GM18519 (cell line): ENCODE measurements around the gene ZNF528.

Experiments
- ATAC-seq: cut with Tn5 transposase; IDR thresholded peaks from one replicate; pipeline ENCODE4 v1.9.1; 2021; ENCODE audit warnings: mild to moderate bottlenecking, moderate library complexity; ENCODE audit not compliant: unreplicated experiment, low FRiP score

The ZNF528 gene

DNA sequence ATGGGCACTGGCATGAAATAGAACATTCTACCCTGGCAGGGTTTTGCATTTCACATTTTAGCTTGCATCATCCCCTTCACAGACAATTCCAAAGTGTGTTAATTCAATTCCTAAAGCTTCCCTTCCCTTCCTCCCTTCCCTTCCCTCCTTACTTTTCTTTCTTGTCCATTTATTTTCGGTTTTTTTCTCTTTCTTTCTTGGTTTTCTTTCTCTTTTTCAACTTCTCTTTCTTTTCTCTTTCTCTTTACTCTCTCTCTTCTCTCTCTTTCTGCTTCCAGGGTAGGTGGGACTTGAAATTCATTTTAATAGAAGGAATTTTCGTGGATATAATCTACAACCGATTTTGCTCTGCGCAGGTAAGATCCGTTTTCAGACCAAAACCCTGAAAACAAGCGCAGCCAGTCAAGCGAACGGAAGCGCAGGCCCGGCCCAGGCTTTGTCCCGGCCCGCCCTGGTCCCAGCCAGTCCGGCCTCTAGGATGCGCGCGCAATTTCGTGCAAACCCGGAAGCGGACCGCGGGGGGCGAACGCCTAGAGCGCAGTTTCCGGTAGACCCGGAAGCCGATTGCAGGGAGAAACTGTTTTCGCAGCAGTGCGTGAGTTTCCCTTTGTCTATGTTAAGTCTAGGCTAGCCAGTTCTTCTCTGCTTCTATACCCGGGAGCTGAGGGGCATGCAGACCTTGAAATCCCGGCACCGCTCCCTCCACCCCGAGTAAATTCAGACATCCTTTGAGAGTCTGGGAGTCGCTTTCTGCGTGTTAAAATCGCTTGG, at the start of gene ZNF528:
Gene ZNF528, plus strand, starts transcription at position 540 of the 771 bp plus-strand sequence. CDS start 4,165 bp downstream, outside the sequence.
- ATAC-seq = peak; percentile 58

DNA sequence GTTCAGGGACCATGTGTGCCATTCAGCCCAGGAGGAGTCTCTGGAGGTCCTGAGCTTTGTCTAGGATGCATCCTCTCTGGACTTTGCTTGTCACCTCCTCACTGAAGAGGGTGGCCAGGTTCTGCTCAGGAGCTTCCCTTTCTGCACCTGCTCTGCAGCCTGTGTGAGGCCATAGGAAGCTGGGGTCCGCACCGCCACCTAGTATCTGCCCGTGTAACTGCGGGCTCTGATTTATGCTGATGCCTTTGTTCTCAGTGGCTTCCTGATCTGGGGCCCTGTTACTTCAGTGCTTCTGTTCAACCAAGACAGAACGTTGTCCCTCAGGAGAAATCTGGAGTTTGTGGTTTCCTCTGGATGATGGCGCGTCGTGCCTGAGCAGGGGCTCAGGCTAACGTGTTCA, 46.1 kb upstream of the ZNF528 start:
- no peak for ATAC-seq

DNA sequence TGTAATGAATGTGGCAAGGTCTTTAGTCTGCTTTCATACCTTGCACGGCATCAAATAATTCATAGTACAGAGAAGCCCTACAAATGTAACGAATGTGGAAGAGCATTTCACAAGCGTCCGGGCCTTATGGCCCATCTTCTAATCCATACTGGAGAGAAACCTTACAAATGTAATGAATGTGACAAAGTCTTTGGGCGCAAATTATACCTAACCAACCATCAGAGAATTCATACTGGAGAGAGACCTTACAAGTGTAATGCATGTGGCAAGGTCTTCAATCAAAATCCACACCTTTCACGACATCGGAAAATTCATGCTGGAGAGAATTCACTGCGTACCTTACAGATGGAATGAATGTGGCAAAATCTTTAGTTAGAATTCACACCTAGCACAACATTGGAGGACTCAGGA, 31.2 kb upstream of the ZNF528 start:
- ATAC-seq = no peak

DNA sequence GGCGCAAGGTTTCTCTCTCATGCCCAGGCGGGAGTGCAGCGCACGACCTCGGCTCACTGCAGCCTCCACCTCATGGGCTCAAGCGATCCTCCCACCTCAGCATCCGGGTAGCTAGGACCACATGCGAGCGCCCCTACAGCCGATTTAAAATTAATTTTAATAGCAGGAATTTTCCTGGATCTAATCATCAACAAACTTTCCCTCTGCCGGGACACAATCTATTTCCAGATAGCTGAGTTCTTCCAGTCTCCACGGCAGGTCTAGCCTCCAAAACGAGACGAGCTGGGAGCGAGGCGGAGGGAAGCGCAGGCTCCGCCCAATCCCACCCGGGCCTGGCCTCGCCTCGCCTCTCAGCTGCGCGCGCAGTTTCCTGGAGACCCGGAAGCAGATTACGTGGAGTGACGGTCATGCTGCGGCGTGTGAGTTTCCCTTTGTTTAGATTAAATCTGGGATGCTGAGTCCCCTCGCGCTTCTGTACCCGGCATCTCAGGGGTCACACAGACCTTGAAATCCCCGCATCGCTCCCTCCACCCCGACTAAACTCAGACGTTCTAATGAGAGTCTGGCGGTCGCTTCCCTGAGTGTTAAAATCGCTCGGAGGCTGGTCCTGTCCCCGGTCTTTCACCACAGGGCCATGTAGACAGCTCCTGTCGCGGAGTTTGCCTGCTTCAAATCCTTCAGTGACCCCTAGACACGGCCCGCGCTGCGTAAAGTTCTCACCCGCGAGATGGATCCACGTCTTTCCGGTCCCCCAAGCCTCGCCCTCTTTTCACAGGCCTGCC, 27.9 kb upstream of the ZNF528 start, which contains the start of gene ZNF880:
Gene ZNF880, plus strand, starts transcription at position 365 of the 782 bp plus-strand sequence. Its CDS starts 43 bp downstream, at position 408.
- no peak for ATAC-seq

DNA sequence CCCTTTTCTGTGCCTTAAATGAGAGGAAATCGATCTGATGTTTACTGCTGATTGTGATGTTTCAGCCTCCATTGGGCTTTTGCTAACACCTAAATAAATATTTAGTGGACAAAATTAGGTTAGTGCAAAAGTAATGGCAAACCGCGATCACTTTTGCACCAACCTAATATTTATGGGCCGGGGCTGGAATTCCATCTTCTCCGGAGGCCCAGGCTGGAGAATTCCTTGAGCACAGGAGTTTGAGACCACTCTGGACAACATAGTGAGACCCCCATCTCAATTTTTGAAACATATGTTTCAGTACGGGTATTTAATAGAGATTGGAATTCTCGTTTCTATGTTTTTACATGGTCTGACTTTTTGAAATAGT, 27.3 kb upstream of the ZNF528 start:
- no peak for ATAC-seq

DNA sequence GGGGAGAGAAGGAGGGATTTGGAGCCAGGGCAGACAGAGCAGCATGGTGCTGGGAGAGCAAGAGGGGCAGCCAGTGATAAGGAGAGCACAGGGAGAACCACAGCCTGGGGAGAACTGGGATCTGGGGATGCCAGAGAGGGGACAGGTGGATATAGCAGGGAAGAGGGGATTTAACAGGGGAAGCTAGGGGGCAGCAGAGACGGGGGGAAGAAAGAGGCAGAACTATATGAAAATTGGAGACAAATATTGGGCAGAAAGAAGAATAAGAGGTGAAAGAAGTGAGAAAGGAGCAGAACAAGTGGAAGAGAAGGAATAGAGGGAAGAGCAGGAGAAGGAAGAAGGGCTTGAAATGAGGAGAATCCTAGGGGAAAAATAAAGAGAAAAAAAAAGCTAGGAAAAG, 6.5 kb upstream of the ZNF528 start:
- ATAC-seq = no peak

DNA sequence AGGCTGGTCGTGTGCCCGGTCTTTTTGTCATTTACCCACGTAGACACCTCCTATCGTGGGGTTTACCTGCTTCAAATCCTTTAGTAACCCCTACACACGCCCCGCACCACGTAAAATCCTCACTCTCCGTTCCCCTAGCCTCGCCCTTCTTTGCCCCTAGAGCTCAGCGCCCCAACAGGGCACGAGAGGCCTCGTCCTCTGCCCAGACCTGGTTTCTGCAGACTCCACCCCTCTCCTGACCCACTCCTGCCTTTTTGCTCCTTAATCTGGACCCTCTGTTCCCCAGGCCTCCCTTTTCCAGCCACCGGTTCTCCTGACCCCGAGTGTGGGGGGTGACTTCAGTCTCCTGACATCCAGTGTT, 412 bp downstream of the ZNF528 start:
- ATAC-seq = no peak

DNA sequence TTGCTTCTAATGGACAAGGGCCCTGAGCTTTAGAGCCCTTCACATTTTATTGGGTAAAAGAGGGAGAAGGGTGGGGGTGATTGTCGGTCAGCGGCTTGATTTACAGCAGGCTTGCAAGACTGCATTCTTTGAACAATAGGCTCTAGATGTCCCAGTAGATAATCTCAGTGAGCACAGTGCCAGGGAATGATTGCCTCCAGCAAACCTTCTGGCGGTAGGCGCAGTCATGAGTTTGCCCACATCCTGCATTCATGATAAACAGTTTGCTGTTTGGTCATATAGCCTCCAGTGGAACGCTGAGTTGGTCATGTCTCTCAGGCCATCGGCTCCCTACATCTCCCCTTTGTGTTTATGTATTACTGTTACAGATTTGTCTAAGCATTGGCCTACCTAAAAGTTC, 12.6 kb downstream of the ZNF528 start:
- ATAC-seq = no peak

DNA sequence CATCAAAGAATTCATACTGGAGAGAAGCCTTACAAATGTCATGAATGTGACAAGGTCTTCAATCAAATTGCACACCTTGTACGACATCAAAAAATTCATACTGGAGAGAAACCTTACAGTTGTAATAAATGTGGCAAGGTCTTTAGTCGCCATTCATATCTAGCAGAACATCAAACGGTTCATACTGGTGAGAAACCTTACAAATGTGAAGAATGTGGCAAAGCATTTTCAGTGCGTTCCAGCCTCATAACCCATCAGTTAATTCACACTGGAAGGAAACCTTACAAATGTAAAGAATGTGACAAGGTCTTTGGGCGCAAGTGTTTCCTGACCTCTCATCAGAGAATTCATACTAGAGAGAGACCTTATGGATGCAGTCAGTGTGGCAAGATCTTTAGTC, 18.1 kb downstream of the ZNF528 start:
- no peak for ATAC-seq

DNA sequence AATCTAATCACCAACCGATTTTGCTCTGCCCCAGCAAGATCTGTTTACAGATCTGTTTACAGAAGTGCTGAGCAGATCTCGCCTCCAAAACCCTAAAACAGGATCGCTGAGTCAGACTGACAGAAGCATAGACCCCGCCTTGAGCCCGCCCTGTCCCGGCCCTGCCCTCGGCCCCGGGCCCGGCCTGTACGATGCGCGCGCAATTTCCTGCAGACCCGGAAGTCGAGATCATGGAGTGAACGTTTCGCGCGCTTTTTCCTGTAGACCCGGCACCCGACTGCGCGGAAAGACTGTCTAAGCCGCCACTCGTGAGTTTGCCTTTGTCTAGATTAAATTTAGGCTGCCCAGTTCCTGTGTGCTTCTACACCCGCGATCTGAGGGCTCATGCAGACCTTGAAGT, 31.3 kb downstream of the ZNF528 start, which contains the start of gene ZNF534:
Gene ZNF534, plus strand, starts transcription at position 212 of the 400 bp plus-strand sequence. CDS start 2,327 bp downstream, outside the sequence.
- ATAC-seq = no peak

DNA sequence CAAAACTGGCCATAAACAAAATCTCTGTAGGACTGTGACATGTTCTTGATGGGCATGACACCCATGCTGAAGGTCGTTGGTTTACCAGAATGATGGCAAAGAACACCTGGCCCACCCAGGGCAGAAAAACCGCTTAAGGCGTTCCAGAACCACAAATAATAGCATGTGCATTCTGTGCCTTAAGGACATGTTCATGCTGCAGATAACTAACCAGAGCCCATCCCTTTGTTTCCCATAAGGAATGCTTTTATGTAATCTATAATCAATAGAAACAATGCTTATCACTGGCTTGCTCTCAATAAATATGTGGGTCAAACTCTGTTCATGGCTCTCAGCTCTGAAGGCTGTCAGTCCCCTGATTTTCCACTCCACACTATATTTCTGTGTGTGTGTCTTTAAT, 44.5 kb downstream of the ZNF528 start:
- ATAC-seq = no peak

DNA sequence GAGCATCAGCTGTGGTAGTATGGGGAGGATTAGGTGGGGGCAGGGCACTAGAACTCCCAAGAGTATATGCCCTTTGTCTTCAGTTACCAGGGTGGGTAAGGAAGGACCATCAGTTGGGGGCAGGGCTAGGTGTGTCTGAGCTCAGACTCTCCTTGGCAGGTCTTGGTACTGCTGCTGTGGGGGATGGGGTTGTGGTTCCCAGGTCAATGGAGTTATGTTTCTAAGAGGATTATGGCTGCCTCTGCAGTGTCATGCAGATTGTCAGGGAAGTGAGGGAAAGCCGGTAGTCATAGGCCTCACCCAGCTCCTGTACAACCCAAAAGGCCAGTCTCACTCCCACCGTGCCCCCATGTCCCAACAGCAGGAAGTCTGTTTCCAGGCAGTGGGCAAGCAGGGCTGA, 46.9 kb downstream of the ZNF528 start:
- no peak for ATAC-seq

DNA sequence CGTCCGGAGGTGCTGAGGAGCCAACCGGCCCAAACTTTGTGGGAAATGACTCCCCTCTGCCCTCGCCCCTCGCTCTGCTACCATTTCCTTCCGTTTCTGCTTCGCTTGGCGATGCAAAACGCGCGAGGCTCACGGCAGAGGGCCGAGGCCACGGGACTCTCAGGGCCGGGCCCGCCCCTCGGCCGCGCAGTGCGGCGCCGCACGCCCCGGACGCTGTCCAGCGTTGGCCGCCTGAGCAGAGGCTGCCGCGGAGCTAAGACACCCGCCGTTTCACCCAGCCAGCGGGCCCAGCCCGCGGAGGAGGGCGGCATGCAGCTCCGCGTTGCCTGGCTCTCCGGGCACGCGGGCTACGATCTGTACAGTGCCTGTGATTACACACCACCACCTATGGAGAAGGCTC, 53.6 kb downstream of the ZNF528 start:
- no peak for ATAC-seq

DNA sequence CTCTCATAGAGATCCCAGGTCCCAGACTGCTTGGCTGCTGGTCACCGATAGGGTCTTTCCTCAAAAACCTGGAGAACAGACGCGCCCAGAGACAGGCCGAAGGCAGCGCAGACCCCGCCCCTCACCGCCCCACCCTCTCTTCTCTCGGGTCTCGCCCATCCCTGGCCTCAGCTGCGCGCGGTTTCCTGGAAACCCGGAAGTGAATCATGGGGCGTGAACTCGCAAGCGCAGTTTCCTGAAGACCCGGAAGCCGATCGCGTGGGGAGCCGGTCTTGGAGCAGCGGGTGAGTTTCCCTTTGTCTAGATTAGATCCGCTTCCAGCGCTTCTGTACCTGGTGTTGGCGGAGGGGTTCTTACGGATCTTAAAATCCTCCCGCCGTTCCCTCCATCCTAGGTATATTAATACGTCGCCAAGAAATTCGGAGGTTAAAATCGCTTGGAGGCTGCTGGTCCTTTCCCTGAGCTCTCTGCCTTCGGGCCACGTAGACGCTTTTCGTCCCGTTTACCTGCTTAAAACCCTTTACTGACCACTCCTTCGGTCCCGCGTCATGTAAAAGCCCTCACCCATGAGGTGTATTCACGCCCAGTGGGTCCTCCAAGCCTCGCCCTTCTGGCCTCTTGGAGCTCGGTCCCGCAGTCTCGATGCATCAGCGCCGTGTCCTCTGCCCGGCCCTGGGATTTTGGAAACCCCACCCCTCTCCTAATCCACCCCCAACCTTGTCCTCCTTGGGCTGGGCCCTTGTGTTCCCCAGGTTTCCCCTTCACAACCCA, 55.9 kb downstream of the ZNF528 start, which contains the start of gene ZNF578:
Gene ZNF578, plus strand, starts transcription at position 230 of the 771 bp plus-strand sequence. CDS start 48,293 bp downstream, outside the sequence.
- ATAC-seq = no peak

DNA sequence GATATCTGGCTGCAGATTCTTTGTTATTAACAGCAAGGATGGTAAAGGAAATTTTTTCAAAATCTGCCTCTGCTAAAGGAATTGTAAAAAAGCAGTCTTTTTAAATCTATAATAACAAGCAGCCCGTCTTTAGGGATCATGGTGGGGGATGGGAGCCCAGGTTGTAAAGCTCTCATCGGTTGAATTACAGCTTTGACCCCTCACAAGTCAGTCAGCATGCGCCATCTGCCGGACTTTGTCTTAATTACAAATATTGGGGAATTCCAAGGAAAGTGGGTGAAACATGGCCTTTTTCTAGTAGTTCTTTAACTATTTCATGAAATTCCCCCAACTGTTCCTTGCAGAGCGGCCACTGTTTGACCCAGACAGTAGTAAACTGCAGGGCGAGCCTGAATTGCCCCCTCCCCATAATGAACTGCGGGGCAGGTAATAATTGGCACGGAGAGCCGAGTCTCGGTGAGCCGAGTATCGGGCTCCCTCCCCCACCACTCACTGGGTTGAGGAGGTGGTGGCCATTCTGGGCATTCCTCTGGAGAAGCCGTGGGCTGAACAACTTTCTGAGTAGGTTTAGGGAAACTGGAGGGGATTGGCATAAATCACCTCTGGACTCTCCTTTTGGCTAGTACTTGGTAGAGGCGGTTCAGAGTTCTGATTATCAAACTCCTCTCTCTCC, 67.3 kb downstream of the ZNF528 start:
- no peak for ATAC-seq
